Upper lobe of left lung (tissue), 4 donors: ENCODE results near the gene ARMC8.

ENCODE experiments used
- EP300 ChIP-seq, 4 donors: sonication (generic); formaldehyde crosslinking; IDR thresholded peaks; one replicate each; pipeline ENCODE4 v1.5.1; 2017; ENCODE audit warnings: antibody characterized with exemption in 4 of 4, control low read depth in 2 of 4
- POLR2AphosphoS5 ChIP-seq, 2 donors: sonication (generic); formaldehyde crosslinking; IDR thresholded peaks; one replicate each; pipeline ENCODE4 v1.5.1; 2017; ENCODE audit warnings: antibody characterized with exemption in 2 of 2
- TF ChIP-seq, protein P1 (sequence below), 6 experiments: fragments of 450-650 bp in 4 of 6; fragments of 200-600 bp in 2 of 6; sonication (generic) in 2 of 6; IDR thresholded peaks; one replicate each; pipeline ENCODE4 v1.5.1; 2016 to 2019; ENCODE audit warnings: antibody characterized with exemption in 6 of 6

DNA sequence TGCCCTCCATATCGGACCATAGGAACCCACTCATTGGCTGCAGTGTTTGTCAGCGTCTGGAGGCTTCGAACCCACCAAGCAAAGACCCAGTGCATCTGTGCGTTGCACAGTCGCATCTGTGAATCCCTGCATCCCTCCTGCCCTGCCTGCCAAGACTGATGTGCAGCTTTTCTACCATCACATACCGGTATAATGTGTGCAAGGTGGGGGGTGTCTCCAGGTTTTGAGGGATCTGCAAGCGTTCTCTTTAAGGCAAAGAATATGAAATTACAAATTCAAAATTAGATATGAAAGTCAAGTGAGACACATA is 142.8 kb downstream of the ARMC8 start:
- TF ChIP-seq, protein P1, sequence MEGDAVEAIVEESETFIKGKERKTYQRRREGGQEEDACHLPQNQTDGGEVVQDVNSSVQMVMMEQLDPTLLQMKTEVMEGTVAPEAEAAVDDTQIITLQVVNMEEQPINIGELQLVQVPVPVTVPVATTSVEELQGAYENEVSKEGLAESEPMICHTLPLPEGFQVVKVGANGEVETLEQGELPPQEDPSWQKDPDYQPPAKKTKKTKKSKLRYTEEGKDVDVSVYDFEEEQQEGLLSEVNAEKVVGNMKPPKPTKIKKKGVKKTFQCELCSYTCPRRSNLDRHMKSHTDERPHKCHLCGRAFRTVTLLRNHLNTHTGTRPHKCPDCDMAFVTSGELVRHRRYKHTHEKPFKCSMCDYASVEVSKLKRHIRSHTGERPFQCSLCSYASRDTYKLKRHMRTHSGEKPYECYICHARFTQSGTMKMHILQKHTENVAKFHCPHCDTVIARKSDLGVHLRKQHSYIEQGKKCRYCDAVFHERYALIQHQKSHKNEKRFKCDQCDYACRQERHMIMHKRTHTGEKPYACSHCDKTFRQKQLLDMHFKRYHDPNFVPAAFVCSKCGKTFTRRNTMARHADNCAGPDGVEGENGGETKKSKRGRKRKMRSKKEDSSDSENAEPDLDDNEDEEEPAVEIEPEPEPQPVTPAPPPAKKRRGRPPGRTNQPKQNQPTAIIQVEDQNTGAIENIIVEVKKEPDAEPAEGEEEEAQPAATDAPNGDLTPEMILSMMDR (IDR thresholded peaks at IDR 0.05), result no peak
- TF ChIP-seq POLR2AphosphoS5 (IDR thresholded peaks at IDR 0.05) (no peak), EP300 (IDR thresholded peaks at IDR 0.05) (no peak)
